Spleen (tissue), 11 donors: ENCODE results near the gene BAHCC1. TPM values are rescaled to one million over a fixed set of nuclear protein-coding genes. Genes with fewer than 3 reads are reported as not detected.

Source experiments
- DNase-seq: peaks from one replicate; pipeline ENCODE4 v3.0.0-alpha.2; 2020
- H3K27ac ChIP-seq, 8 donors: fragments of 200-600 bp; sonication (generic) in 7 of 8; 1 replicate in 4 of 8; 2 replicates in 4 of 8; pipeline versions ENCODE4 v1.5.0 to v1.8.0; 2016 to 2021; ENCODE audit warnings: inconsistent platforms in 4 of 8, mild to moderate bottlenecking in 4 of 8, moderate library complexity in 1 of 8
- H3K27me3 ChIP-seq, 7 donors: fragments of 200-600 bp; sonication (generic) in 6 of 7; replicated peaks in 1 of 7; 1 replicate in 4 of 7; 2 replicates in 3 of 7; pipeline versions ENCODE4 v1.5.0 to v1.8.0; 2016 to 2021; ENCODE audit warnings: inconsistent platforms in 3 of 7, mild to moderate bottlenecking in 1 of 7
- H3K36me3 ChIP-seq, 6 donors: fragments of 200-600 bp; sonication (generic) in 5 of 6; 1 replicate in 4 of 6; 2 replicates in 2 of 6; pipeline versions ENCODE4 v1.5.0 to v1.8.0; 2016 to 2021; ENCODE audit warnings: inconsistent platforms in 2 of 6
- H3K4me1 ChIP-seq, 6 donors: fragments of 200-600 bp; sonication (generic) in 5 of 6; 1 replicate in 3 of 6; 2 replicates in 3 of 6; pipeline versions ENCODE4 v1.5.0 to v1.8.0; 2016 to 2021; ENCODE audit warnings: inconsistent platforms in 3 of 6
- H3K4me3 ChIP-seq, 8 donors: fragments of 200-600 bp; sonication (generic) in 7 of 8; 1 replicate in 4 of 8; 2 replicates in 4 of 8; pipeline versions ENCODE4 v1.5.0 to v1.8.0; 2016 to 2021; ENCODE audit warnings: inconsistent platforms in 4 of 8, mild to moderate bottlenecking in 4 of 8, moderate library complexity in 2 of 8
- H3K9me3 ChIP-seq, 8 donors: fragments of 200-600 bp; sonication (generic) in 7 of 8; 1 replicate in 4 of 8; 2 replicates in 4 of 8; pipeline versions ENCODE4 v1.5.0 to v1.8.0; 2016 to 2021; ENCODE audit warnings: inconsistent platforms in 4 of 8
- POLR2A ChIP-seq, 3 donors: fragments of 450-650 bp; IDR thresholded peaks; one replicate each; pipeline ENCODE4 v1.5.1; 2017; ENCODE audit warnings: antibody characterized with exemption in 3 of 3, mild to moderate bottlenecking in 1 of 3
- POLR2AphosphoS5 ChIP-seq, 3 donors: sonication (generic); formaldehyde crosslinking; IDR thresholded peaks; one replicate each; pipeline ENCODE4 v1.5.1; 2017; ENCODE audit warnings: antibody characterized with exemption in 3 of 3
- WGBS, 5 donors: extraction: QIAGEN DNeasy Blood & Tissue Kit in 3 of 5; methylation state at CpG; one replicate each; pipeline versions ENCODE4 v1.1.5 to v1.1.7; 2013 to 2018; 5-methylcytosine and 5-hydroxymethylcytosine counted together
- intact Hi-C: fragments of 100-400 bp; cut with DNase I; formaldehyde crosslinking; loops from one replicate; pipeline ENCODE4 v1.15.0; 2023; ENCODE audit warnings: low total_unique reads
- polyA plus RNA-seq, 3 donors: library from polyadenylated mRNA; stranded (reverse); fragments of 200-250 nt; gene quantifications; one replicate each; pipeline ENCODE4 v1.2.1, GENCODE V29; 2013
- total RNA-seq, 7 donors: library from RNA; depleted of rRNA in 3 of 7; stranded (reverse); fragments of >200 nt in 3 of 7; fragmentation: NEBNext Ultra II Directional in 4 of 7; extraction: Animal tissue kit (Norgen Biotek cat#: 25700) in 4 of 7; gene quantifications; one replicate each; pipeline versions ENCODE4 v1.1.0 to v1.2.1, GENCODE V29; 2016 to 2021
- TF ChIP-seq, protein P1 (sequence below), 11 experiments: fragments of 200-600 bp in 7 of 11; fragments of 450-650 bp in 4 of 11; sonication (generic) in 4 of 11; IDR thresholded peaks in 8 of 11; conservative IDR thresholded peaks in 3 of 11; 1 replicate in 7 of 11; 2 replicates in 4 of 11; pipeline versions ENCODE4 v1.4.0 to v1.8.0; 2016 to 2021; ENCODE audit warnings: antibody characterized with exemption in 11 of 11, inconsistent platforms in 4 of 11, mild to moderate bottlenecking in 1 of 11
- donor health status: healthy with polysubstance abuse.
- donor health status: DM: no; HTN: no; CAD: no; lungs with moderate emphysema.
- donor health status: DM: no; HTN: no; CAD: no.
- donor health status: Bipolar disorder and iron deficiency.
- donor health status: healthy.
- donor health status: DM: no; HTN: no; CAD: no.
- donor health status: DM: yes; HTN: yes; CAD: no.

Gene BAHCC1
- total and polyA plus RNA-seq, 10 donors, result 1.7 to 20.3 (median 12.4) TPM

- intact Hi-C loops, result no loop called here
- no peak overlapping the region for H3K27ac ChIP-seq
- TF ChIP-seq POLR2A (IDR thresholded peaks at IDR 0.05), result no peak
- TF ChIP-seq POLR2AphosphoS5 (IDR thresholded peaks at IDR 0.05), result no peak
- TF ChIP-seq, protein P1, sequence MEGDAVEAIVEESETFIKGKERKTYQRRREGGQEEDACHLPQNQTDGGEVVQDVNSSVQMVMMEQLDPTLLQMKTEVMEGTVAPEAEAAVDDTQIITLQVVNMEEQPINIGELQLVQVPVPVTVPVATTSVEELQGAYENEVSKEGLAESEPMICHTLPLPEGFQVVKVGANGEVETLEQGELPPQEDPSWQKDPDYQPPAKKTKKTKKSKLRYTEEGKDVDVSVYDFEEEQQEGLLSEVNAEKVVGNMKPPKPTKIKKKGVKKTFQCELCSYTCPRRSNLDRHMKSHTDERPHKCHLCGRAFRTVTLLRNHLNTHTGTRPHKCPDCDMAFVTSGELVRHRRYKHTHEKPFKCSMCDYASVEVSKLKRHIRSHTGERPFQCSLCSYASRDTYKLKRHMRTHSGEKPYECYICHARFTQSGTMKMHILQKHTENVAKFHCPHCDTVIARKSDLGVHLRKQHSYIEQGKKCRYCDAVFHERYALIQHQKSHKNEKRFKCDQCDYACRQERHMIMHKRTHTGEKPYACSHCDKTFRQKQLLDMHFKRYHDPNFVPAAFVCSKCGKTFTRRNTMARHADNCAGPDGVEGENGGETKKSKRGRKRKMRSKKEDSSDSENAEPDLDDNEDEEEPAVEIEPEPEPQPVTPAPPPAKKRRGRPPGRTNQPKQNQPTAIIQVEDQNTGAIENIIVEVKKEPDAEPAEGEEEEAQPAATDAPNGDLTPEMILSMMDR (IDR thresholded peaks at IDR 0.05 in 8 of 11, conservative IDR thresholded peaks at IDR 0.05 in 3 of 11), result no peak
- no peaks in the 10 kb centered on the region for H3K36me3 ChIP-seq
- peaks cover 0 to 98% (median 33%) of the 10 kb centered on the region in 7 donors for H3K27me3 ChIP-seq
- no peaks in the 10 kb centered on the region for H3K9me3 ChIP-seq
- H3K4me1 ChIP-seq, result peaks cover 13 to 54% (median 43%) of the 10 kb centered on the region in 6 donors
- 86 to 97% (median 93%) methylated on average over 7 of the region's 7 CpGs for WGBS, 5 donors
- no peak for DNase-seq
- H3K4me3 ChIP-seq, result no peak overlapping the region
Measured at GRCh38 chr17:81384929-81385319, 10.3 kb upstream of the BAHCC1 start.

GRCh38 chr17:81385320-81386111 is 9.7 kb upstream of the BAHCC1 start:
- Histone ChIP-seq H3K4me3 (no peak overlapping the region), H3K9me3 (no peaks in the 10 kb centered on the region), H3K27me3 (peaks cover 0 to 100% (median 33%) of the 10 kb centered on the region in 7 donors), H3K27ac (peak overlapping the region in 1 of 8 donors; percentile 95), H3K36me3 (no peaks in the 10 kb centered on the region), H3K4me1 (peaks cover 13 to 60% (median 43%) of the 10 kb centered on the region in 6 donors)
- intact Hi-C loops, result no loop called here
- TF ChIP-seq, protein P1 (IDR thresholded peaks at IDR 0.05 in 8 of 11, conservative IDR thresholded peaks at IDR 0.05 in 3 of 11), result no peak
- TF ChIP-seq POLR2A (IDR thresholded peaks at IDR 0.05) (no peak), POLR2AphosphoS5 (IDR thresholded peaks at IDR 0.05) (no peak)
- no peak for DNase-seq
- WGBS, 5 donors, result 76 to 94% (median 91%) methylated on average over 18 to 24 of the region's 24 CpGs

- peaks cover 0 to 100% (median 33%) of the 10 kb centered on the region in 7 donors for H3K27me3 ChIP-seq
- peak overlapping the region in 7 of 8 donors; percentile 43 to 83 (median 57) for H3K4me3 ChIP-seq
- no peak for DNase-seq
- intact Hi-C loops, result no loop called here
- peaks cover 13 to 67% (median 46%) of the 10 kb centered on the region in 6 donors for H3K4me1 ChIP-seq
- TF ChIP-seq POLR2AphosphoS5 (IDR thresholded peaks at IDR 0.05), result peak in 1 of 3 donors; percentile 2
- TF ChIP-seq, protein P1 (IDR thresholded peaks at IDR 0.05 in 8 of 11, conservative IDR thresholded peaks at IDR 0.05 in 3 of 11), result no peak
- peak overlapping the region; percentile 82 to 95 (median 91) for H3K27ac ChIP-seq
- H3K36me3 ChIP-seq, result no peaks in the 10 kb centered on the region
- no peaks in the 10 kb centered on the region for H3K9me3 ChIP-seq
- WGBS, 5 donors, result 30 to 51% (median 44%) methylated on average over 11 to 15 of the region's 15 CpGs
Measured at GRCh38 chr17:81386141-81386645, 9.1 kb upstream of the BAHCC1 start.

- intact Hi-C loops, result no loop called here
- Histone ChIP-seq H3K27ac (peak overlapping the region; percentile 82 to 95 (median 91)), H3K4me3 (peak overlapping the region; percentile 43 to 83 (median 56)), H3K9me3 (no peaks in the 10 kb centered on the region), H3K36me3 (no peaks in the 10 kb centered on the region), H3K4me1 (peaks cover 17 to 71% (median 51%) of the 10 kb centered on the region in 6 donors), H3K27me3 (peaks cover 0 to 100% (median 33%) of the 10 kb centered on the region in 7 donors)
- 0 to 1% (median 1%) methylated on average over 1 to 60 of the region's 60 CpGs for WGBS, 5 donors
- TF ChIP-seq, protein P1 (IDR thresholded peaks at IDR 0.05 in 8 of 11, conservative IDR thresholded peaks at IDR 0.05 in 3 of 11), result no peak
- no peak for TF ChIP-seq POLR2A (IDR thresholded peaks at IDR 0.05)
- TF ChIP-seq POLR2AphosphoS5 (IDR thresholded peaks at IDR 0.05), result no peak
- DNase-seq, result no peak
Measured at GRCh38 chr17:81386646-81387099, 8.6 kb upstream of the BAHCC1 start.
